Kidney capillary endothelial cell (primary cell): ENCODE results near the gene BCAN.
"Not testable (repeated sequence)": the region's sequence is repeated elsewhere in the genome, so short reads cannot be mapped to it uniquely, and the experiment has no call there.

Source experiments
- DNase-seq: peaks from one replicate; pipeline ENCODE4 v3.0.0-alpha.2; 2018; ENCODE audit warnings: low spot score

BCAN gene, protein sequence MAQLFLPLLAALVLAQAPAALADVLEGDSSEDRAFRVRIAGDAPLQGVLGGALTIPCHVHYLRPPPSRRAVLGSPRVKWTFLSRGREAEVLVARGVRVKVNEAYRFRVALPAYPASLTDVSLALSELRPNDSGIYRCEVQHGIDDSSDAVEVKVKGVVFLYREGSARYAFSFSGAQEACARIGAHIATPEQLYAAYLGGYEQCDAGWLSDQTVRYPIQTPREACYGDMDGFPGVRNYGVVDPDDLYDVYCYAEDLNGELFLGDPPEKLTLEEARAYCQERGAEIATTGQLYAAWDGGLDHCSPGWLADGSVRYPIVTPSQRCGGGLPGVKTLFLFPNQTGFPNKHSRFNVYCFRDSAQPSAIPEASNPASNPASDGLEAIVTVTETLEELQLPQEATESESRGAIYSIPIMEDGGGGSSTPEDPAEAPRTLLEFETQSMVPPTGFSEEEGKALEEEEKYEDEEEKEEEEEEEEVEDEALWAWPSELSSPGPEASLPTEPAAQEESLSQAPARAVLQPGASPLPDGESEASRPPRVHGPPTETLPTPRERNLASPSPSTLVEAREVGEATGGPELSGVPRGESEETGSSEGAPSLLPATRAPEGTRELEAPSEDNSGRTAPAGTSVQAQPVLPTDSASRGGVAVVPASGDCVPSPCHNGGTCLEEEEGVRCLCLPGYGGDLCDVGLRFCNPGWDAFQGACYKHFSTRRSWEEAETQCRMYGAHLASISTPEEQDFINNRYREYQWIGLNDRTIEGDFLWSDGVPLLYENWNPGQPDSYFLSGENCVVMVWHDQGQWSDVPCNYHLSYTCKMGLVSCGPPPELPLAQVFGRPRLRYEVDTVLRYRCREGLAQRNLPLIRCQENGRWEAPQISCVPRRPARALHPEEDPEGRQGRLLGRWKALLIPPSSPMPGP

DNA sequence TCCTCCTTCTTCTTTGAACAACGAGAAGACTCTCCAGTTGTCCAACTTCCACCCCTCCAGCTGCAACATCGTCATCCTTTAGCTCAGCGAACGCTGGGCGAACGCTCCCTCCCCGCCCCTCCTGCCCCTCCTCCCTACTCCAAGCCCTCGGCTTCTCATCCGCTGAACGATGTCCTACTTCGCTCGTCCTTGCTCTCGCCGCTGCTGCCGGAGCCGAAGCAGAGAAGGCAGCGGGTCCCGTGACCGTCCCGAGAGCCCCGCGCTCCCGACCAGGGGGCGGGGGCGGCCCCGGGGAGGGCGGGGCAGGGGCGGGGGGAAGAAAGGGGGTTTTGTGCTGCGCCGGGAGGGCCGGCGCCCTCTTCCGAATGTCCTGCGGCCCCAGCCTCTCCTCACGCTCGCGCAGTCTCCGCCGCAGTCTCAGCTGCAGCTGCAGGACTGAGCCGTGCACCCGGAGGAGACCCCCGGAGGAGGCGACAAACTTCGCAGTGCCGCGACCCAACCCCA is at the start of gene BCAN:
TSS of gene BCAN (plus strand) at position 357 of the 504 bp plus-strand sequence. CDS start 3,938 bp downstream, outside the sequence.
- no peak for DNase-seq

DNA sequence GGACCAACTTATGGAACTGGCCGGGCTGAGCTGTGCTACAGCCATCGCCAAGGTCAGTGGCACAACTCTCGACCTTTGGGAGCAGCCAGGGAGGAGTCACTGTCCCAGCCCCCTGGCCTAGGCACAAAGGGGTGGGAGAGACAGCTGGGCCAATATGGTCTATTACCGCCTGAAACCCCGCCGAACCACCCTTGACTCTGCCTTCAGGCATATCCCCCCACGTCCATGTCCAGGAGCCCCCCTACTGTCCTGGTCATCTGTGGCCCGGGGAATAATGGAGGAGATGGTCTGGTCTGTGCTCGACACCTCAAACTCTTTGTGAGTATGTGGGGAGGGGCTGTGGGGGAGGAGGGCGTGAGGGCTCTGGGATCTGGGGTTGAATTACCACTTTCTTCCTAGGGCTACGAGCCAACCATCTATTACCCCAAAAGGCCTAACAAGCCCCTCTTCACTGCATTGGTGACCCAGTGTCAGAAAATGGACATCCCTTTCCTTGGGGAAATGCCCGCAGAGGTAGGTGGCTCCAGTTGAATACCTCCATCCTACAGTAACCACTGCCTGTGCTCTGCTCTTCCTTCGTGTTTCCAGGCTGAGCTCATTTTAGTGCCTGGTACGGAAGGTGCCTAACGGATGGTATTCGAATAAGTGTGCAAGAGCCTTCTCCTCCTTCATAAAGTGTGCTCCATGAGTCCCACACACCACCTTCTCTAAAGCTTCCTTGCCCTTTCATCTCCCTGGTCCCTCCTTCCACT is 49.6 kb upstream of the BCAN start:
- DNase-seq: no peak

DNA sequence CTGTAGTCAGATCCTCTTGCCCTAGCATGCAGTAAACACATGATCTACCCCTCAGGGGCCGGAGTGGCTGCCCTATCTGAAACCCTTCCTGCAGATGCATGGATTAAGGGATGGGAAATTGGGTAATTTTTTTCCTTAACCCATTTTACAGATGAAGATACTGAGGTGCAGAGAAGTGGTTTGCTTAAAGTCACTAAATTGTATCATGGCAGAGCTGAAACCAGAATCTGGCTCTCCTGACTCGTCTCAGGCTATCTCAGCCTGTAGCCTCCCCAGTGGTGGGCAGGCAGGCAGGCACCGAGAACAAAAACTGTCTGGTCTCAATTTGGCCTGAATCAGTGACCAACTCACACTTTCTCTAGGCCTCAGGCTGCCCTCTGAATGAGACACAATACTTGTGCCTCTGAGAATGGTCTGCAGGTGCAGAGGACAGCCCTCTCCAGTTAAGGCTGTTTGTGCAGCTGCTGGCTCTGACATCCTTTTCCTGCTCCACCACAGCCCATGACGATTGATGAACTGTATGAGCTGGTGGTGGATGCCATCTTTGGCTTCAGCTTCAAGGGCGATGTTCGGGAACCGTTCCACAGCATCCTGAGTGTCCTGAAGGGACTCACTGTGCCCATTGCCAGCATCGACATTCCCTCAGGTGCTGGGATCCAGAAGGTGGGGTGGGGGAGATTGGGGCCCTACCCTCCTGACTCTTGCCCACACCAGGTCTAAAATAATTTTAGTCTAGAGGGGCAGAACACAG is 48.8 kb upstream of the BCAN start:
- DNase-seq: no peak

GRCh38 chr1:156593661-156593989 is 48.3 kb upstream of the BCAN start:
- no peak for DNase-seq

DNA sequence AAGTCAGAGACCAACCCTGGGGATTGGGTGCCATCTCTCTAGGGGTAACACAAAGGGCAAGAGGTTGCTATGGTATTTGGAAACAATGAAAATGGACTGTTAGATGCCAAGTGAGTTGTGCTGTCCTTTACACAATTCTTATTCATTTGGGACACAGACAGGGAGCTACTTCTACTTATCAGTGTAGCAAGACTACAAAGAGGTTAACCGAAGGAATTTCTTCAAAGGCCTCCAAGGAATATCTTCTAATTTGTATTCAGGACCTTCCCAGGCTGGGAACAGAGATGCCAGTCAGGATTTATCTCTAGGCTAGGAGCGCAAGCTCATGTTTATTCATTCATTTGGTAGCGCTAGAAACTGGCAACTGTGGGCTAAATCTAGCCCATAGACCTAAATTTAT is 47.7 kb upstream of the BCAN start:
- no peak for DNase-seq

GRCh38 chr1:156595016-156595415 is 46.9 kb upstream of the BCAN start:
- DNase-seq: no peak

DNA sequence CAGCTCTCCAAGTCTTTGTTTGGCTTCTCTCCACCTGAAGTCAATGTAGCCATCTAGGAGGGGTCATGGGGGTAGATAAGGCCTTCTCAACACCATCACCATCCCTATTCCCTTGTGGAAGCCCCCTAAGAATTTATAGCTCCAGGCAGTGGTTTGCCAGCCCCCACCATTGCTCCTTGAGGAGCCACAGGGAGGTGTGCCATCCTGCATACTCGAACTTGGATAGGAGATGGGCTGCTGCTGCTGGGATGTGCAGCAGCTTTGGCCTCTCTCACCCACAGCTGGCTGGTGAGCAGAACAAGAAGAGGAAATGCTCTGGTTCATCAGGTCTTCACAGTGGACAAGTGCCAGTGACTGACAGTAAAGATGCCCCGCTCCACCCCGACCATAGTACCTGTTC is 45.5 kb upstream of the BCAN start:
- no peak for DNase-seq

- no peak for DNase-seq
Measured at GRCh38 chr1:156598125-156598524, 43.8 kb upstream of the BCAN start.

GRCh38 chr1:156598731-156599432 is 43.0 kb upstream of the BCAN start:
- DNase-seq: no peak

- DNase-seq: no peak
Measured at GRCh38 chr1:156599811-156600210, 42.1 kb upstream of the BCAN start.

DNA sequence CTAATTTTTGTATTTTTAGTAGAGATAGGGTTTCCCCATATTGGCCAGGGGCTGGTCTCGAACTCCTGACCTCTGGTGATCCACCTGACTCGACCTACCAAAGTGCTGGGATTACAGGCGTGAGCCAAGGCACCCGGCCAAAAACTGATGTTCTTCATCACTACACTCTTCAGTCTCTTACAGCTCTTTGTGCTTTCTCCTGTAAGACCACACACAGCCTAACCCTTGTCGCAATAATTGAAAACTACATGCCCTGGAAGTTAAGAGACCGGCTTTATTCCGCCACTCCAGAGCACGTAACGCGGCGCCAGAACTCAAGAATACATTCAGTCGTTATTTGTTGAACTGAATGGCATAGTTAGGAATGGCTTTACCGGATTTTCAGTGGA is 41.2 kb upstream of the BCAN start:
- DNase-seq: no peak

DNA sequence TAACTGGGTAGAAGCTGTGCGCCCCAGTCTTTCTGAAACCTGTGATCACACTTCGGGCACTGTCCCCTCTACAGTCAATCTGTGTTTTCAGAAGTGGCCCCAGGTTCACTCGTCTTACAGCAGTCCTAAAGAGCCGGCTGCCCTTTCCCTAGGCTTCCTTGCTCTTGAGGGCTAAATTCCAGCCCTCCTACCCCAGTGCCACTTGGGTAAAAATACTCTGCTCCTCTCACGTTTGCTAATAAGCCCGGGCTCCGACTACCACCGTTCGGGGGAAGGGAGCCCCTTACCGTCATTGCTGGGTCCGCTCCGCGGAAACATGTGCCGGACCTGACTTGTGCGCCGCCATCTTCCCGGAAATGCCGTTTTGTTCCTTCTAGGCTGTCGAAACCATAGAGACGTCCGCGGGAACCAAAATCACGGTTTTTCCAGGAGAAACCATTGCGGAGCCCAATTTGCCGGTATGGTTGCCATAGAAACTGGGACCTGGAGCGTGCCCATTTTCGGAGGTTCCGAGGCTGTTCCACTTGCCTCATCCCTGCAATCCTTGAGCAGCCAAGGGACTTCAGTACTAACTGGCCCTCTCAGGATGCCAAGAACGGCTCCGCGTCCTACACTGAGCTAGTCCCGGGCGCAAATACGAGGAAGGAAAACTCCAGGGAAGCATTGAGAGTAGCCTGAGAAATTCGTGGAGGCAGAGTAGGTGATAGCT is 40.6 kb upstream of the BCAN start, which contains the start of gene GPATCH4:
TSS of gene GPATCH4 (minus strand) at position 358 of the 709 bp plus-strand sequence.
- peak; percentile 87 for DNase-seq

- DNase-seq: no peak
Measured at GRCh38 chr1:156601892-156602291, 40.0 kb upstream of the BCAN start.

DNA sequence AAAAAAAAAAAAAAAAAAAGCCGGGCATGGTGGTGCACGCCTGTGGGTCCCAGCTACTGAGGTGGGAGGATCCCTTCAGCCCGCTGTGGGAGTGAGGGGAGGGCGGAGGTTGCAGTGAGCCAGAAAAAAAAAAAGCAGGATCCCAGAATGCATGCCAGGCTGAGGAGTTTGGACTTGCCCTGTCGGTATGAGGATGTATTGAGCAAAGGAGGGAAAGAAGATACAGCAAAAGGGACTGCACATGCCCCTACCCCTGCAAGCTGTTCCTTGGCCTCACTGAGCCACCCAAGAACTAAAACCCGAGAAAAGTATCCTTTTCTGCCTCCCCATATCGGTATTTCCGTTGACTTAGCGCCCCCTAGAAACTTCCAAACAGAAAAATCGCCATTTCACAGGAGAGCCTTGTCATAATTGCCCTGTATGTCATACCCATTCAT is 39.3 kb upstream of the BCAN start:
- DNase-seq: no peak

DNA sequence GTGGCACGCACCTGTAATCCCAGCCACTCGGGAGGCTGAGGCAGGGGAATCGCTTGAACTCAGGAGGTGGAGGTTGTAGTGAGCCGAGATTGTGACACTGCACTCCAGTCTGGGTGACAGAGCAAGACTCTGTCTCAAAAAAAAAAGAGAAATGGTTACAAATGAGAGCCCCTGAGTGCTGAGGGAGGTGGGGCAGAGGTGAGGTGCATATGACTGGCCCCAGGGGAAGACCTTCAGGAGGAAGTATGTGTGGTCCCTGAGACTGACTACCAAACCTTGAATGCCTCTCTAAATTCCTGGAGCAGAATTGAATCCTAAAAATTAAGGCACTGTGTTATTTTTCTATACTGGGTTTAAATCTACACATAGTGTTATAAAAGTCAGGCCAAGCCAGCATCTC is 34.6 kb upstream of the BCAN start:
- not testable (repeated sequence) for DNase-seq

GRCh38 chr1:156608036-156608674 is 33.8 kb upstream of the BCAN start:
- DNase-seq: peak; percentile 74

DNA sequence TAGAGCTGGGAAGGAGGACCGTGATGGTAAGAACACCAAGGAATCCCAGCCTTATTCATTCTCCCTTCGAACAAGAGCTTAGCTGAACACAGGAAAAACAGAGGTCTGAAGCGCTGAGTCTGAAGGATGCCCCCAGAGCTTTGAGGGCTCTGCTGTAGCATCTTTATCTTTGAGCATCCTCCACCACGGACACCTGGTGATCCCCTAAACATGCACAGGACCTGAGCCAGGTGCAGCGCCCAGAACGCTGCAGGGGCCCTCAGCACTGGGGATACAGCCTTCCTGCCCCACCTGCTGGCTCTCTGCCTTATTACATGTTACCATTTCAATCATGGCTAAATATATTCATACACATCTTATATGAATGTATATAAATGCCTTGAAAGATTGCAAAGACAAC is 32.9 kb upstream of the BCAN start:
- no peak for DNase-seq

DNA sequence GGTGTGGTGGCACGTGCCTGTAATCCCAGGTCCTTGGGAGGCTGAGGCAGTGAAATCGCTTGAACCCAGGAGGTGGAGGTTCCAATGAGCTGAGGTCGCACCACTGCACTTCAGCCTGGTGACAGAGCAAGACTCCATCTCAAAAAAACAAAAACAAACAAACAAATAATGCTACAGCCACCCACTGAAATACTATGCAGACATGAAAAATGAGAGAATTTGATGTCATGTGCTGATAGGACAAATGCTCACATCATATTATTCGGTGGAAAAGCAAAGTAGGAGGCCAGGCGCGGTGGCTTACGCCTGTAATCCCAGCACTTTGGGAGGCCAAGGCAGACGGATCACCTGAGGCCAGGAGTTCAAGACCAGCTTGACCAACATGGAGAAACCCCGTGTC is 31.8 kb upstream of the BCAN start:
- not testable (repeated sequence) for DNase-seq

- DNase-seq: no peak
Measured at GRCh38 chr1:156612666-156613065, 29.3 kb upstream of the BCAN start.

GRCh38 chr1:156615946-156616345 is 26.0 kb upstream of the BCAN start:
- no peak for DNase-seq
